ENCODE measurements around the gene VWA7.

- TF ChIP-seq POLR2A (IDR thresholded peaks at IDR 0.05) = no peak
- peak in 2 of 3 experiments; percentile 26 to 61 for TF ChIP-seq CTCF (IDR thresholded peaks at IDR 0.05)
These were observed 7.3 kb downstream of the VWA7 start for GRCh38 chr6:31769684-31770371.
